ENCODE measurements around the gene GALNT17.

GALNT17 gene

GRCh38 chr7:71285571-71286145, 153.7 kb downstream of the GALNT17 start:
- no peak for DNase-seq (ENCODE audit: low read depth)

- DNase-seq (ENCODE audit: low read depth), result no peak
Measured at GRCh38 chr7:71286336-71286735, 154.4 kb downstream of the GALNT17 start.

- DNase-seq (ENCODE audit: low read depth), result no peak
Measured at GRCh38 chr7:71286924-71287323, 155.0 kb downstream of the GALNT17 start.

- DNase-seq (ENCODE audit: low read depth), result no peak
Measured at GRCh38 chr7:71290452-71290851, 158.5 kb downstream of the GALNT17 start.

- DNase-seq (ENCODE audit: low read depth), result no peak
Measured at GRCh38 chr7:71298378-71298777, 166.4 kb downstream of the GALNT17 start.

- no peak for DNase-seq (ENCODE audit: low read depth)
Measured at GRCh38 chr7:71300086-71300485, 168.1 kb downstream of the GALNT17 start.

GRCh38 chr7:71300603-71301002, 168.7 kb downstream of the GALNT17 start:
- no peak for DNase-seq (ENCODE audit: low read depth)

GRCh38 chr7:71301167-71301566, 169.2 kb downstream of the GALNT17 start:
- no peak for DNase-seq (ENCODE audit: low read depth)

- no peak for DNase-seq (ENCODE audit: low read depth)
Measured at GRCh38 chr7:71303566-71303965, 171.6 kb downstream of the GALNT17 start.

- no peak for DNase-seq (ENCODE audit: low read depth)
Measured at GRCh38 chr7:71308096-71308495, 176.2 kb downstream of the GALNT17 start.

- DNase-seq (ENCODE audit: low read depth), result no peak
Measured at GRCh38 chr7:71311576-71311975, 179.6 kb downstream of the GALNT17 start.

- no peak for DNase-seq (ENCODE audit: low read depth)
Measured at GRCh38 chr7:71312755-71313490, 181.0 kb downstream of the GALNT17 start.

GRCh38 chr7:71313553-71313952, 181.6 kb downstream of the GALNT17 start:
- DNase-seq (ENCODE audit: low read depth), result no peak

- no peak for DNase-seq (ENCODE audit: low read depth)
Measured at GRCh38 chr7:71320916-71321315, 189.0 kb downstream of the GALNT17 start.

GRCh38 chr7:71322201-71322600, 190.3 kb downstream of the GALNT17 start:
- no peak for DNase-seq (ENCODE audit: low read depth)

GRCh38 chr7:71323726-71324125, 191.8 kb downstream of the GALNT17 start:
- no peak for DNase-seq (ENCODE audit: low read depth)

GRCh38 chr7:71325151-71325550, 193.2 kb downstream of the GALNT17 start:
- no peak for DNase-seq (ENCODE audit: low read depth)

GRCh38 chr7:71326595-71326994, 194.7 kb downstream of the GALNT17 start:
- DNase-seq (ENCODE audit: low read depth), result no peak

- DNase-seq (ENCODE audit: low read depth), result no peak
Measured at GRCh38 chr7:71327946-71328345, 196.0 kb downstream of the GALNT17 start.

- no peak for DNase-seq (ENCODE audit: low read depth)
Measured at GRCh38 chr7:71329030-71329660, 197.2 kb downstream of the GALNT17 start.

GRCh38 chr7:71332207-71332606, 200.3 kb downstream of the GALNT17 start:
- no peak for DNase-seq (ENCODE audit: low read depth)

GRCh38 chr7:71334541-71334940, 202.6 kb downstream of the GALNT17 start:
- DNase-seq (ENCODE audit: low read depth), result no peak

GRCh38 chr7:71338866-71339265, 206.9 kb downstream of the GALNT17 start:
- no peak for DNase-seq (ENCODE audit: low read depth)

All from fibroblast of the conjunctiva (primary cell).